Stimulated activated CD4-positive, alpha-beta T cell treated with anti-CD3 and anti-CD28 coated beads, Interleukin-4, amount 100 ng/mL, for 24 hours (primary cell): ENCODE measurements around the gene TTC23L.
"Not testable (repeated sequence)": the region's sequence is repeated elsewhere in the genome, so short reads cannot be mapped to it uniquely, and the experiment has no call there.

ENCODE experiments used
- DNase-seq: peaks from one replicate; pipeline ENCODE4 v3.0.0-alpha.2; 2020

TTC23L gene

GRCh38 chr5:34838785-34839714 is at the start of gene TTC23L:
Gene TTC23L (plus strand): TSS chr5:34839164. CDS start chr5:34840672, 1,508 bp downstream.
- DNase-seq = peak; percentile 92

- DNase-seq = no peak
Observed at GRCh38 chr5:34789639-34790038, 49.3 kb upstream of the TTC23L start.

- DNase-seq = no peak
Observed at GRCh38 chr5:34790069-34790468, 48.9 kb upstream of the TTC23L start.

GRCh38 chr5:34791761-34792244 is 47.2 kb upstream of the TTC23L start:
- DNase-seq = no peak

- no peak for DNase-seq
Observed at GRCh38 chr5:34802834-34803563, 36.0 kb upstream of the TTC23L start.

- DNase-seq = no peak
Observed at GRCh38 chr5:34803974-34804732, 34.8 kb upstream of the TTC23L start.

- DNase-seq = no peak
Observed at GRCh38 chr5:34804913-34805312, 34.1 kb upstream of the TTC23L start.

- DNase-seq = no peak
Observed at GRCh38 chr5:34806532-34806931, 32.4 kb upstream of the TTC23L start.

- DNase-seq = no peak
Observed at GRCh38 chr5:34811706-34812105, 27.3 kb upstream of the TTC23L start.

GRCh38 chr5:34813509-34813908 is 25.5 kb upstream of the TTC23L start:
- DNase-seq = no peak

- no peak for DNase-seq
Observed at GRCh38 chr5:34817558-34818351, 21.2 kb upstream of the TTC23L start.

- DNase-seq = no peak
Observed at GRCh38 chr5:34818717-34819116, 20.2 kb upstream of the TTC23L start.

GRCh38 chr5:34820593-34820992 is 18.4 kb upstream of the TTC23L start:
- no peak for DNase-seq

GRCh38 chr5:34822956-34823715 is 15.8 kb upstream of the TTC23L start:
- DNase-seq = no peak

GRCh38 chr5:34826347-34826746 is 12.6 kb upstream of the TTC23L start:
- DNase-seq = no peak

- DNase-seq = no peak
Observed at GRCh38 chr5:34827588-34828506, 11.1 kb upstream of the TTC23L start.

GRCh38 chr5:34830827-34831226 is 8.1 kb upstream of the TTC23L start:
- DNase-seq = not testable (repeated sequence)

- no peak for DNase-seq
Observed at GRCh38 chr5:34831303-34831702, 7.7 kb upstream of the TTC23L start.

GRCh38 chr5:34832568-34832967 is 6.4 kb upstream of the TTC23L start:
- DNase-seq = no peak

- no peak for DNase-seq
Observed at GRCh38 chr5:34833090-34833489, 5.9 kb upstream of the TTC23L start.
